ENCODE measurements around the gene SIM2.

The SIM2 gene

DNA sequence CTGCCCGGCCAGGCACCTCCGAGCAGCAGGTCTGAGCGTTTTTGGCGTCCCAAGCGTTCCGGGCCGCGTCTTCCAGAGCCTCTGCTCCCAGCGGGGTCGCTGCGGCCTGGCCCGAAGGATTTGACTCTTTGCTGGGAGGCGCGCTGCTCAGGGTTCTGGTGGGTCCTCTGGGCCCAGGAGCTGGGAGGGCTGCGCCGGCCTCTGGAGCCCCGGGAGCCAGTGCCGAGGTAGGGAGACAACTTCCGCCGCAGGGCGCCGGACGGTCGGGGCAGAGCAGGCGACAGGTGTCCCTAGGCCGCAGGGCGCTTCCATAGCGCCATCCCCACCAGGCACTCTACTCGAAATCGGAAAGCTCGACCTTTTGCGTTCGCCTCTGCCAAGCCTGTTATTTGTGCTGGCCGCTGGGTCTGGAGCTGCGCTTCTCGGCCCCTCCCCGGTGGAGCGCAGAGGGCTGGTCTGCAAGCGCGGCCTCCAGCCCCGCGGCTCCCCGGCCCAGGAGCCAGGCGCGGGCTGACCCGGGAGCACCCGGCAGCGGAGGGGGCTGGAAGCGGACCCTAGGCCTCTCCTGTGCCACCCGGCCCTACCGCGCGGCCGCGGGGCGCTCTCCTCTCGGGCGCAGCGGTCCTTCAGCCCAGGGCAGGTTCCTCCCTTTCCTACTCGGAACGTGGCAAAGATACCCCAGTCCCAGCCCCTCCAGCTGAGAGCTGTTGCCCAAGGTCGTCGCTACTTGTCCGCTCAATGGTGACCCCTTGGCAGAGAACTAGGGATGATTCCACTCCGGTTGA, 2.2 kb downstream of the SIM2 start:
- no peak overlapping the region for H3K27ac ChIP-seq
- no peak for TF ChIP-seq CTCF (IDR thresholded peaks at IDR 0.05)
- no peak for TF ChIP-seq ZFX (IDR thresholded peaks at IDR 0.05; ENCODE audit: borderline replicate concordance)

DNA sequence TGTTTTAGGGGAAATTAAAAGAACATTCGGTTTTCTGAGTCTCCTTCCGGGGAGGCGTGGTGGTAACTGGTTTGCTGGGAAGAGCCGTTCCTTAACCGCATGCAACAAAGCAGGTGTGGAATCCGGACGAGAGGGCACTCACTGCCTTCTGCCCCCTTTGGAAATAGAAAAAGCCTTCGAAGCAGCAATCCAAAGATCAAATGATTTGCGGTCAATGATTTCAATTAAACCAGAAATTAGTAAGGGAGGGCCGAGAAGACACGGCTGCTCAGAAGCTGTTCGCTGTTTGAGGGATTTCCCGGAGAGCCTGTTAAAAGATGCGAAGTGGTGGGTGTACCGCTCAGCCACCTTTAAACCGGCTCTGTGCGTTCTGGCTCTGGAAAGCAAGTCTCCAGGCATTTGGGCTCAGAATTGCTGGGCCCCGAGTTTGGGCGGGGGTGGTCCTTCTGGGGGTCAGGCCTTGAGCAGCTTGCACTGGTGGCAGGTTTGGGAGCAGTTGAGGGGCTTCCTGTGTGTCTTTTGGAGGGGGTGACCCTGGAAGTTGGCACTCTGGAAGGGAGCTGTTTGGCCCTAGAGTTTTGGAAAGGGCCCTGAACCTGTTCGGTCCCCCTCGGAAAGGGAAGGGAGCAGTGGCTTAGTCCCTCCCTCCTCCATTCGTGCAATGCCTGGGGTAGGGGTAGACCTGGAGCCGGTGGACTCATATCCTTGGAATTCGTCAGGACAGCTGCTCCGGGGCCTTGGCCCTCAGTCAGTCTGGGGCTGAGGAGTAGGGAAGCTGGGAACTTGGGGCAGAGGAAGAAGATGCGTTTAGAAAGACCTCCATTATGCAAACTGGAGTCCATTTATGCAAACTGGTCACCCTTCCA, 3.1 kb downstream of the SIM2 start:
- TF ChIP-seq CTCF (IDR thresholded peaks at IDR 0.05), result no peak
- no peak for TF ChIP-seq ZFX (IDR thresholded peaks at IDR 0.05; ENCODE audit: borderline replicate concordance)

DNA sequence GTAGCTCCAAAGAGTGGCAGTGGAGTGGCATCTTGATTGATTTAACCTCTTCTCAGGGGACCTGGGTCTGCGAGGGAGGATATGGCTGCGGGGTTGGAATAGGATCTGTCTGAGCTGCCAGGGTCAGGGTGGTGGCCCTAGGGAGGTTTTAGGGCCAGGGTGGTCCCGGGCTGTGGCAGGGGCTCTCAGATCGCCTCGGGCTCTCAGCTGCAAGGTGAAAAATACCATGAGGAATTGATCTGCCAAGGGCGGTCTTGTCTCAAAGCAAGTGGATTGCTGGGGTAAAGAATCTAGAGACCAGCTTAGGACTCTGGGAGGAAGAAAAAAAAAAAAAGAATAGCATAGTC, 3.7 kb downstream of the SIM2 start:
- TF ChIP-seq ZFX (IDR thresholded peaks at IDR 0.05; ENCODE audit: borderline replicate concordance), result no peak
- no peak for TF ChIP-seq CTCF (IDR thresholded peaks at IDR 0.05)
- H3K27ac ChIP-seq, result no peak overlapping the region

More for the DNA sequence above, 3.1 kb downstream of the SIM2 start:
- no peak overlapping the region for H3K27ac ChIP-seq

- no peak overlapping the region for H3K27ac ChIP-seq
- TF ChIP-seq CTCF (IDR thresholded peaks at IDR 0.05) (no peak), ZFX (IDR thresholded peaks at IDR 0.05; ENCODE audit: borderline replicate concordance) (no peak)
These were observed 4.2 kb downstream of the SIM2 start for GRCh38 chr21:36703123-36703522.

GRCh38 chr21:36703626-36704280, 4.8 kb downstream of the SIM2 start:
- TF ChIP-seq CTCF (IDR thresholded peaks at IDR 0.05), result no peak
- no peak for TF ChIP-seq ZFX (IDR thresholded peaks at IDR 0.05; ENCODE audit: borderline replicate concordance)
- no peak overlapping the region for H3K27ac ChIP-seq

DNA sequence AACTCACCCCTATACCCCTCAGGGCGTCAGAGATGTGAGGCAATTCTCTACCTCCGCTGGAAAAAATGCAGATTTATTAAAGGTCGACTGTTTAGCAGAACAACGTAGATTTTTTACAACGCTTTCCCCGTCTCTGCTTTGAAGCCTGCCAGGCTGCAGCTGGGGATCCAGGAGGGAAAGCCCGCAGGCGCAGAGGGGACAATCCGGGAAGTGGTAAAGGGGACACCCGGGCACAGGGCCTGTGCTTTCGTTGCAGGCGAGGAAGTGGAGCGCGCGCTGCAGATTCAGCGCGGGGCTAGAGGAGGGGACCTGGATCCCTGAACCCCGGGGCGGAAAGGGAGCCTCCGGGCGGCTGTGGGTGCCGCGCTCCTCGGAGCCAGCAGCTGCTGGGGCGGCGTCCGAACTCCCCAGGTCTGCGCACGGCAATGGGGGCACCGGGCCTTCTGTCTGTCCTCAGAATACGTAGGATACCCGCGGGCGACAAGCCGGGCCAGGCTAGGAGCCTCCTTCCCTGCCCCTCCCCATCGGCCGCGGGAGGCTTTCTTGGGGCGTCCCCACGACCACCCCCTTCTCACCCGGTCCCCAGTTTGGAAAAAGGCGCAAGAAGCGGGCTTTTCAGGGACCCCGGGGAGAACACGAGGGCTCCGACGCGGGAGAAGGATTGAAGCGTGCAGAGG, 5.5 kb downstream of the SIM2 start:
- H3K27ac ChIP-seq, result no peak overlapping the region
- TF ChIP-seq CTCF (IDR thresholded peaks at IDR 0.05), result no peak
- no peak for TF ChIP-seq ZFX (IDR thresholded peaks at IDR 0.05; ENCODE audit: borderline replicate concordance)
